TTC549 (cell line): Measurements from ENCODE around the gene ARL6IP6.
"Not testable (repeated sequence)": the region's sequence is repeated elsewhere in the genome, so short reads cannot be mapped to it uniquely, and the experiment has no call there.

Experiments used
- FAIRE-seq: peaks from 2 replicates; lab custom pipeline; 2012; peaks lifted over from hg19 to GRCh38; lab: Jason Lieb, UNC

Gene ARL6IP6

DNA sequence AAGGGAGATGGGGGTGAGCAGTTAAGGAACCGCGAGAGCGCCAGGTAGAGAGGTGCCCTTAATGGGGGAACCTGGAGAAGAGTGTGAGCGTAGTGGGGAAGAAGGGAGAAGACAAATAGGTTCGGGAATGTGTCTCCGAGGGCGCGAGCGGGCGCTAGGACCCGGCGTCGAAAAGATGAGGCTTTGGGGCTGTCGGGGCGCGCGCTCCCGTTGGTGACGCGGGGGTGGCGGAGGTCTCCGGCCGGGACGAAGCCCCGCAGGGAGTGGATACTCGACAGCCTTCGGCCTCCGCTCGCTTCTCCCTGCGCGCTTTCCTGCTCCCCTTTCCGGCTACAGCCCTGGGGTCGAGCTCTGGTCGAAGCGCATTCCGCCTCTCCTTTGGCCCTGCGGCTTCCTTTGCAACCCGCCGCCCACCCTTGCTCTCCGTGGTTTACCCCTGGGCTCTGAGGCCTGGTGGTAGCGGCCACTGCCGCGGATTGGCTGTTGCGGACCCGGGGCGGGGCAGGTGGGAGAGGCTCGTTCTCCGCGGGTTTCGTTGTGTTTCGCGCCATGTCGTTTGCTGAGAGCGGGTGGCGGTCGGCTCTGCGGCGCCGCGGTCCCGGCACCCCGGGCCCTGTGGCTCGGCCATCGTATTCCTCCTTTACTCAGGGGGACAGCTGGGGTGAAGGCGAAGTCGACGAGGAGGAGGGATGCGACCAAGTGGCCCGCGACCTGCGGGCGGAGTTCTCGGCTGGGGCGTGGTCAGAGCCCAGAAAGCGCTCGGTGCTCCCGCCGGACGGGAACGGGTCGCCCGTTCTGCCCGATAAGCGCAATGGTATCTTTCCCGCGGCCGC is at the start of gene ARL6IP6:
Gene ARL6IP6, plus strand, starts transcription at position 545 of the 833 bp plus-strand sequence. Its CDS starts 5 bp downstream, at position 550.
- no peak for FAIRE-seq

DNA sequence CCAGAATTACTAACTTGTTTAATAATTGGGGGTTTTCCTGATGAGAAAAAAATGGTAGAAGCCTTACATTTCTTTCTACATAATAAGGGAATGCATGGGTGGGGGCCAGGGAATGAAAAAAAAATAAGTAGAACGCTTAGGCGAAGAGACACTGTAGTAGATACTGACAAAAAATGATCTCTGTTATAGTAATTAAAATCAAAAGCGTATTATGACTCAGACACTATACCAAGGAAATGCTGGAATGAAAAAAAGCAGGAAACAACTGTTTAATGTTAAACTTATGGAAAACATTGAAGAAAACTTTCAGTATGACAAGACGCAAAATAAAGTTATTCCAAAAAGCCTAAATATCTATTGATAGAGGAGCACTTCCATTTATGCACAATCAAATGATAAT is 44.1 kb upstream of the ARL6IP6 start:
- FAIRE-seq, result no peak

- no peak for FAIRE-seq
Observed at GRCh38 chr2:152676461-152676860, 42.0 kb upstream of the ARL6IP6 start.

DNA sequence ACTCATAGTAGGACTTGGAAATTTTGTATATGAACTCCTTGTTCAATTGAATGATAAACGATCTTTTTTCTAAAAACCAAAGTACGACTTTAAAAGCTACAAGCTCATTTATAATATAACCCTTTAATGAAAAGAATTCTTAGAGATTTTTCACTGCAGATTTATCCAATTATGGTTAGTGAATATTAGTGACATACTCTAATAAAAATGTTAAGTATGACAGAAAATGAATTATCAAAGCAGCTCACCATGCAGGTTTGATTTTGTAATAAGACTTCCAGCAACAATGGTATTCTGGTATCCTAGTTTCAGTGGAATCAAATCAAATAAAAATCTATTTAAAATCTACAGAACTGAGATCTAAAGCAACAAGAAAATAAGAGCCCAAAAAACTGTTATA is 39.6 kb upstream of the ARL6IP6 start:
- FAIRE-seq, result peak; percentile 43

DNA sequence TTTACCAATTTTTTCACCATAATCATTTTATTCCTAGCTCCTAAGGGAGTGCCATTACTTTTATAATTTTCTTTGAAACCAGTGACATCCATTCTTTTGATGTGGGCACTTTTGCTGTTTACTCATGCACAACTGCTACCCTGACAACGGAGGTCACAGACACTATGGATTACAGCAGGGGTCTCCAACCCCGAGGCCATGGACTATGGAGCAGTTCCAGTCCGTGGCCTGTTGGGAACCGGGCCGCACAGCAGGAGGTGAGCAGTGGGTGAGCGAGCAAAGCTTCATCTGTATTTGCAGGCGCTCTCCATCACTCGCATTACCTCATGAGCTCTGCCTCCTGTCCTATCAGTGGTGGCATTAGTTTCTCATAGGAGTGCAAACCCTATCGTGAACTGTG is 35.8 kb upstream of the ARL6IP6 start:
- FAIRE-seq, result no peak

- no peak for FAIRE-seq
Observed at GRCh38 chr2:152683400-152683799, 35.0 kb upstream of the ARL6IP6 start.

DNA sequence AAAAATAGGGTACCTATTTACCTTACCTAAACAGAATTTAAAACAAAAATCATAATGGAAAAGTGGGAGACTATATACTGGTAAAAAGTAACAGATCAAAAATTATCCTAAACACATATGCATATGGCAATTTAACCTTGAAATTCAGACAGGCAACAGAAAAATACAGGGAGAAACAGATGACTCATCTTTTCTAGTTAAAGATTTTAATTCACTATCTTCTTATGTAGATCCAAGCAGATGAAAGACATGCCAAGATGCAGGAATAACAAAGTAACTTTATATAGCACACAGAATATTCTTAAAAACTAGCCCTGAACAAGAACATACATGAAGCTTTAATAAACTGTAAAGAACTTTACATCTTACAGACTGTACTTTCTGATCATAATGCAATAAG is 32.1 kb upstream of the ARL6IP6 start:
- FAIRE-seq, result no peak

DNA sequence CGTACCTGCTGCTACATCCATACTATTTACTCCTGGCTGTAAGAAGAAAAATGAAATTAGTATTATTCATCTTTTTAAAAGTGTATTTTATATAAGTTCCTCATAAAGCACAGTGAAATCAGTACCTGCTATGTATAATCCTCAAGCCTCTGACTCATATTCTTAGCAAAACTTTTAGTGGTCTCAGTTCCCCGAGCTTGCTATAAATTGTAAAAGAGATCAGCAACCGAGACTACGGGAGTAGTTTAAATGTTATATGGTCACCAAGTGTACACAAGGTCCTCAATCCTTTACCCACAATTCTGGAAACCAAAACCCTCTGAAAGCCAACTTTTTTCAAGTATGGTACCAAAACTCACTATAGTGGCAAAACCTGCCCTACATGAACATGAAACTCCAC is 25.4 kb upstream of the ARL6IP6 start:
- no peak for FAIRE-seq

- no peak for FAIRE-seq
Observed at GRCh38 chr2:152694161-152694661, 24.2 kb upstream of the ARL6IP6 start.

GRCh38 chr2:152695763-152696162 is 22.7 kb upstream of the ARL6IP6 start:
- FAIRE-seq, result no peak

- no peak for FAIRE-seq
Observed at GRCh38 chr2:152696476-152696875, 21.9 kb upstream of the ARL6IP6 start.

GRCh38 chr2:152701198-152701597 is 17.2 kb upstream of the ARL6IP6 start:
- FAIRE-seq, result no peak

GRCh38 chr2:152706477-152707021 is 11.9 kb upstream of the ARL6IP6 start:
- no peak for FAIRE-seq

DNA sequence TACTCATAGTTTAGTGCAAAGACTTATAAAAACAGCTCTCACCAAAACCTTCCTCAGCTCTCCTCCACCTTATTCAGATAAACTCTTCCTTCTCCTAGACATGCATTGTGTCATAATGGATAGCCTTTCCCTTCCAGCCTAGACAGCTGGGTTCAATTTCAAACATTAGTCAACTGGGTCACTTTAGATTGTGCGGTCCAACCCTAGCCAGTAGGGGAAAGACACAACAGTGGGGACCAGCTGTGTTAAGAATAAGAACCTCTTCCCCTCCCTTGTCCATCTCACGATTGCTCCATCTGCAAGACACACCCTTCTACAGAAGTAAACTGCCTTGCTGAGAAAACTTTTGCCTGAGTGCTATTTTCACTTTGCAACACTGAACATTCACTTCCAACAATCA is 9.7 kb upstream of the ARL6IP6 start:
- no peak for FAIRE-seq

DNA sequence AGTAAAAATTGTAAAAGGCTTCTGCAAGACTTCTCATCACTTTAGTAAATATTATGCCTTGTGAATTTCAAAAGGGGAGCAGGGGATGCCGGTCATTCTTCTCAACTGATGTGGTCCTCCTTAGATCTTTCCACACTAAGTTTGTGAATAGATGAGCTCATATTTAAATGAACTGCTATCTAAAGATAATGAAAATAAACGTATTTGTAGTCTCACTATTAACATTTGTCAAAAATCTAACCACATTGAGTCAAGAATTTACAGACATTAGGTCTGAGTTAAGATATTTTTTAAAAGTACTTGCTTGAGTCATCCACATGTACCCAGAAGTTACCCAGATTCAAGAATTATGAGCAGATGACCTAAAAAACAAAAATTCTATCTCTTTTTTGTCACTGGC is 7.7 kb upstream of the ARL6IP6 start:
- FAIRE-seq, result no peak

DNA sequence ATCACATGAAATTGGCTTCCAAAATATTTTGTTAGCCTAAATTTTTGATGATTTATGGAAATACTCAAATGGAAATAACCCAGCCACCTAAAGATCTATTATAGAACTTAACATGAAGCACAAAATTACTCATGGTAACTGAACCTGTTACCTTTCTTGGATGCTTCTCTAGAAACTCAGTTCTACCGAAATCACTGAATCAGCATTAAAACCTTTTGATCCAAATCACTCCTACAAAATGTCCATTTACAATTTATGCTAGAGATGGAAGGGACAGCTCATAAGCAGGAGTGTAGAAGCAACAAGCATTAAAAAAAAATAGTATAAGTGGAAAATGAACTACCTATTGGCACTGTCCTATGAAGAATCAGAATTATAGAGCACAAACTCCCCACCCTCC is 3.3 kb upstream of the ARL6IP6 start:
- FAIRE-seq, result no peak

- FAIRE-seq, result peak; percentile 48
Observed at GRCh38 chr2:152715854-152716428, 2.5 kb upstream of the ARL6IP6 start.

- no peak for FAIRE-seq
Observed at GRCh38 chr2:152716805-152717227, 1.6 kb upstream of the ARL6IP6 start.

GRCh38 chr2:152717228-152718075 is 968 bp upstream of the ARL6IP6 start, which contains the start of gene PRPF40A:
Gene PRPF40A (minus strand): TSS chr2:152717461. CDS start chr2:152717439, 22 bp downstream.
- peak; percentile 86 for FAIRE-seq

DNA sequence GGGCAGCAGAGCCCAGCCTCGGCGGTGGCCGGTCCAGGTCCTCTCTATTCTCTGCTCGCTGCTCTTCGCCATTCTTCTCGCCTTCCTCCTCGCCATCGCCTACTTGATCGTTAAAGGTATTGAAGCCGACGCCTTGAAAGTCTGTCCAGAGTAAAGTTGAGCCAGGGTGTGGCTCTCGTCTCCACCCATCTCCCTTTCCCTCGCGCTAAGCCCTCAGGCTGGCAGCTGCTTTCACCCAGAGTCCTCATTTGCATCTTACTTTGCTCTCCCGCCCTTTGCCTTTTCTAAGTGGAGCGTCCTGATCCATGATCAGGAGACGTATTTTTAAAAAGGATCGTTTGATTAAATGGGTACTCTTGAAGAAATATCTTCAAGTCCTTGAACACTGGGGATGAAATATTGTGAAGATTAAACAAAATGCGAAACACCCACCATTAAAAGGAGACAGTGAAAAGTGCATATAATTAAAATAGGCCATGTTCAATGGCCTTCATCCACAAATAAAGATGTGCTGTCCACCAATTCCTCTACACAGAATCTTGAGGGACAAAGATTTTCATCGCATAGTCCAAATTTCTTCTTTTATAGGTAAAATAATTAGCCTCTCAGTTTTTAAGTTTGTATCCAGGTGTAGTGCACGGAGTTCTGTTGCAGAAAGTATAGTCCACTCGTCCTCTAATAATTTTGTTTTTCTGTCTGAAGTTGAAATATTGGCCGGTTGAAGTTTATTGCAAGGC is 657 bp downstream of the ARL6IP6 start:
- no peak for FAIRE-seq

GRCh38 chr2:152720794-152721193 is 2.4 kb downstream of the ARL6IP6 start:
- no peak for FAIRE-seq

DNA sequence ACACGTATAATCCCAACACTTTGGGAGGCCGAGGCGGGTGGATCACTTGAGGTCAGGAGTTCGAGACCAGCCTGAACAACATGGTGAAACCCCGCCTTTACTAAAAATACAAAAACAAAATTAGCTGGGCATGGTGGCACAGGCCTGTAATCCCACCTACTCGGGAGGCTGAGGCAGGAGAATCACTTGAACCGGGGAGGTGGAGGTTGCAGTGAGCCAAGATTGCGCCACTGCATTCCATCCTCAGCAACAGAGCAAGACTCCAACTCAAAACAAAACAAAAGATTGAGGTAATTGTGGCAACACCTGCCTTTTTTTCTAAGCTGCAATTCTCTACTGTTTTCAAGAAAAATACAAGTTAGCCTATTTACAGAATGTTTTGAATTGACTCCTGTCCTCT is 4.2 kb downstream of the ARL6IP6 start:
- not testable (repeated sequence) for FAIRE-seq
